Heart right ventricle (tissue), 16 donors: Measurements from ENCODE around the gene ZNF362. TPM values are rescaled to one million over a fixed set of nuclear protein-coding genes. Genes with fewer than 3 reads are reported as not detected.
A peak's percentile ranks its signal among the peaks of the same experiment; 100 is the strongest.

Source experiments
- ATAC-seq, 8 donors: fragments of 200-7000 bp; cut with Tn5 transposase; one replicate each; pipeline ENCODE4 v1.9.1; 2020; ENCODE audit warnings: mild to moderate bottlenecking in 8 of 8, moderate library complexity in 8 of 8, moderate number of reproducible peaks in 1 of 8
- DNase-seq, 2 donors: peaks; one replicate each; pipeline ENCODE4 v3.0.0-alpha.2; 2020
- H3K27ac ChIP-seq, 10 donors: fragments of 200-600 bp; sonication (generic) in 2 of 10; one replicate each; pipeline versions ENCODE4 v1.5.0 to v1.8.0; 2020 to 2022; ENCODE audit warnings: mild to moderate bottlenecking in 3 of 10
- H3K27me3 ChIP-seq, 7 donors: fragments of 200-600 bp; one replicate each; pipeline ENCODE4 v1.8.0; 2021 to 2022; ENCODE audit warnings: mild to moderate bottlenecking in 2 of 7
- H3K36me3 ChIP-seq, 9 donors: fragments of 200-600 bp; sonication (generic) in 1 of 9; one replicate each; pipeline versions ENCODE4 v1.5.0 to v1.8.0; 2020 to 2022; ENCODE audit warnings: mild to moderate bottlenecking in 2 of 9
- H3K4me1 ChIP-seq, 9 donors: fragments of 200-600 bp; sonication (generic) in 1 of 9; one replicate each; pipeline versions ENCODE4 v1.5.0 to v1.8.0; 2020 to 2022; ENCODE audit warnings: mild to moderate bottlenecking in 4 of 9
- H3K4me3 ChIP-seq, 10 donors: fragments of 200-600 bp; sonication (generic) in 2 of 10; one replicate each; pipeline versions ENCODE4 v1.5.0 to v1.8.0; 2020 to 2022; ENCODE audit warnings: mild to moderate bottlenecking in 7 of 10, moderate library complexity in 2 of 10
- H3K9me3 ChIP-seq, 11 donors: fragments of 200-600 bp in 10 of 11; sonication (generic) in 2 of 11; one replicate each; pipeline versions ENCODE4 v1.5.0 to v1.8.0; 2013 to 2022; ENCODE audit warnings: mild to moderate bottlenecking in 2 of 11, control low read depth in 1 of 11, moderate library complexity in 1 of 11
- CTCF ChIP-seq, 9 donors: fragments of 200-600 bp; sonication (generic) in 2 of 9; IDR thresholded peaks; one replicate each; pipeline versions ENCODE4 v1.5.0 to v1.8.0; 2021 to 2022; ENCODE audit warnings: antibody characterized with exemption in 9 of 9, mild to moderate bottlenecking in 5 of 9, moderate library complexity in 1 of 9
- WGBS, 2 donors: extraction: QIAGEN DNeasy Blood & Tissue Kit; methylation state at CpG; one replicate each; pipeline ENCODE4 v1.1.7; 2013; ENCODE audit warnings: inconsistent platforms in 1 of 2; 5-methylcytosine and 5-hydroxymethylcytosine counted together
- intact Hi-C, 10 donors: fragments of 100-400 bp; cut with DNase I; formaldehyde crosslinking; loops; one replicate each; pipeline versions ENCODE4 v1.11.1 to v1.14.2; 2022
- polyA plus RNA-seq, 2 donors: library from polyadenylated mRNA; stranded (reverse); fragments of 200-250 nt; gene quantifications; one replicate each; pipeline ENCODE4 v1.2.3, GENCODE V29; 2013
- total RNA-seq, 10 donors: library from RNA; stranded (reverse); fragmentation: NEBNext Ultra II Directional in 3 of 10; extraction: Animal tissue kit (Norgen Biotek cat#: 25700) in 3 of 10; gene quantifications; one replicate each; pipeline versions ENCODE4 v1.2.1 to v1.2.4, GENCODE V29; 2021 to 2023
- donor health status: Arrhythmogenic right ventricular cardiomyopathy.
- donor health status: ischemic (EF 13 %, LVEDD 7.1; RV severe dilation, severe dysfunction).
- donor health status: healthy with polysubstance abuse.
- donor health status: DM: no; HTN: yes; CAD: no.
- donor health status: DM: no; HTN: no; CAD: no.
- donor health status: ischemic (EF 25% LVEDD 6.9; RV normal size, moderate dysfunction).
- donor health status: ischemic (EF 25% LVEDD 5.7; RV mildly dilated, moderate dysfunction).
- donor health status: healthy.
- donor health status: DM: yes; HTN: yes; CAD: no.
- donor health status: Ischemic cardiomyopathy.
- donor health status: ischemic (EF 35%, LVEDD 5.7; RV mildly dilated, moderate dysfunction).
- donor health status: nonischemic (EF 11% LVEDD 7.7; RV severe dilation, severe dysfunction).
- donor health status: DM: yes; HTN: yes; CAD: no.
- donor health status: PGD.
- donor health status: ischemic (EF 29% LVEDD 5.4; RV normal size, mild dysfunction).
- donor health status: nonischemic (EF 23%, LVEDD 6.1; RV moderate dilation, normal function).

Gene ZNF362
- total and polyA plus RNA-seq, 12 donors = 9.1 to 39.2 (median 31.3) TPM

GRCh38 chr1:33270379-33270778, 14.1 kb downstream of the ZNF362 start:
- Histone ChIP-seq H3K9me3 (no peaks in the 10 kb centered on the region), H3K27ac (peak overlapping the region in 3 of 10 donors; percentile 0 to 21 (median 4)), H3K4me3 (no peak overlapping the region), H3K4me1 (peaks cover 0 to 76% (median 38%) of the 10 kb centered on the region in 9 donors), H3K27me3 (no peaks in the 10 kb centered on the region), H3K36me3 (peaks cover 0 to 38% (median 0%) of the 10 kb centered on the region in 9 donors)
- ATAC-seq (no peak), DNase-seq (no peak)
- intact Hi-C loops = no loop called here
- no peak for TF ChIP-seq CTCF (IDR thresholded peaks at IDR 0.05)
- WGBS, 2 donors = 95% methylated on average over 5 of the region's 5 CpGs

GRCh38 chr1:33270808-33271465, 14.6 kb downstream of the ZNF362 start:
- 83 to 89% methylated on average over 7 of the region's 7 CpGs for WGBS, 2 donors
- intact Hi-C loops = no loop called here

DNA sequence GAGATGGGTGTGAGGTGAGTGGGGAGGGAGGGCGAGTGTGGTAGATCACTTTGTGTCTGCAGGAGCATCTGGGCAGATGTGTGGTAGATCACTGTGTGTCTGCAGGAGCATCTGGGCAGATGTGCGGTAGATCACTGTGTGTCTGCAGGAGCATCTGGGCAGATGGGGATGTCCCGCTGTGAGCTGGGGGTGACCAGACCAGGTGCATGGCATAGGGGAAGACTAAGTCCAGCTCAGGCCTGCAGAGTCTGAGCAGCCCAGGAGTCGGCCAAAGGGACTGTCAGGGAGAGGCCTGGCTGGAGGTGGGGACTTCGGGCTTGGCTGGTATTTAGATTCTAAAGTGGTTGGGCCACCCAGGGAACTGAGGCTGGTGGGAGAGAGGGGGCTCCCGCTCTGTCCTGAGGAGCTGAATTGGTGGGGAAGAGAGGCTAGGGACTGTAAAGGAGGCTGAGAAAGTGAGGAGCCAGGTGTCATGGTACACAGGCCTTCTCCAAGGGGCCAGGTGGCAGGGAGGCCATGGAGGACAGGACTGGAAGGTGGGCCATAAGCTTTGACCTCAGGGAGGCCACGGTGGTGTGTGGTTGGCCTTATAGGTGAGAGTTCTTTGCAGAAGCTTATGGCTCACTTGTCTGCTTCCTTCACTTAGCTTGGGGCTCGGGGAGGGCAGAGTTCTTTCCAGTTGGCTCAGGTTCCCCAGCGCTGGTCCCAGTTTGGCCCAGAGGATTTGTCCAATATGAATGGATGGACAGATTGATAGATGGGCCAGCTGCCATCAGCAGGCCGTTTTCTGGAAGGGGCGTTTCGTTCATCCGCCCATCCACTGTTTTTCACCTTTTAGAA, 15.6 kb downstream of the ZNF362 start:
- Histone ChIP-seq H3K9me3 (no peaks in the 10 kb centered on the region), H3K36me3 (peaks cover 0 to 44% (median 2%) of the 10 kb centered on the region in 9 donors), H3K4me3 (no peak overlapping the region), H3K27me3 (no peaks in the 10 kb centered on the region), H3K27ac (no peak overlapping the region), H3K4me1 (peaks cover 0 to 62% (median 34%) of the 10 kb centered on the region in 9 donors)
- ATAC-seq (no peak), DNase-seq (no peak)
- intact Hi-C loops = loop anchor here in 1 of 10 donors (1.0 kb wide), 1 partner anchor 12 kb away; no protein-coding TSS in a partner anchor
- no peak for TF ChIP-seq CTCF (IDR thresholded peaks at IDR 0.05)
- WGBS, 2 donors = 86 to 88% methylated on average over 13 of the region's 13 CpGs

More at GRCh38 chr1:33270808-33271465, 14.6 kb downstream of the ZNF362 start:
- no peaks in the 10 kb centered on the region for H3K9me3 ChIP-seq
- DNase-seq (no peak), ATAC-seq (no peak)
- H3K27ac ChIP-seq = peak overlapping the region in 3 of 10 donors; percentile 0 to 31 (median 4)
- H3K4me3 ChIP-seq = no peak overlapping the region
- no peaks in the 10 kb centered on the region for H3K27me3 ChIP-seq
- TF ChIP-seq CTCF (IDR thresholded peaks at IDR 0.05) = no peak
- H3K4me1 ChIP-seq = peaks cover 0 to 71% (median 38%) of the 10 kb centered on the region in 9 donors
- H3K36me3 ChIP-seq = peaks cover 0 to 43% (median 0%) of the 10 kb centered on the region in 9 donors

- DNase-seq = no peak
- Histone ChIP-seq H3K27ac (peak overlapping the region in 1 of 10 donors; percentile 38), H3K9me3 (no peaks in the 10 kb centered on the region), H3K36me3 (peaks cover 0 to 50% (median 7%) of the 10 kb centered on the region in 9 donors), H3K27me3 (no peaks in the 10 kb centered on the region), H3K4me1 (peaks cover 0 to 58% (median 34%) of the 10 kb centered on the region in 9 donors), H3K4me3 (no peak overlapping the region)
- intact Hi-C loops = loop anchor here in 1 of 10 donors (1.0 kb wide), 1 partner anchor 12 kb away; no protein-coding TSS in a partner anchor
- no peak for TF ChIP-seq CTCF (IDR thresholded peaks at IDR 0.05)
- WGBS, 2 donors = 50 to 53% methylated on average over 3 of the region's 3 CpGs
- ATAC-seq = no peak
Observed at GRCh38 chr1:33272509-33272908, 16.2 kb downstream of the ZNF362 start.
